Tibial nerve (tissue), 4 donors: ENCODE results near the gene BCO1. TPM values are rescaled to one million over a fixed set of nuclear protein-coding genes. Genes with fewer than 3 reads are reported as not detected.

Source experiments
- DNase-seq, 2 donors: peaks; one replicate each; pipeline ENCODE4 v3.0.0-alpha.2; 2019; ENCODE audit warnings: low spot score in 2 of 2
- H3K27ac ChIP-seq, 4 donors: fragments of 200-600 bp; sonication (generic) in 3 of 4; one replicate each; pipeline ENCODE4 v1.5.1; 2017 to 2019; ENCODE audit warnings: mild to moderate bottlenecking in 1 of 4
- H3K27me3 ChIP-seq, 2 donors: fragments of 200-600 bp; sonication (generic) in 1 of 2; one replicate each; pipeline versions ENCODE4 v1.5.1 to v1.6.0; 2017 to 2019
- H3K36me3 ChIP-seq, 3 donors: fragments of 200-600 bp; sonication (generic); one replicate each; pipeline ENCODE4 v1.5.1; 2018 to 2019
- H3K4me1 ChIP-seq, 4 donors: fragments of 200-600 bp; sonication (generic) in 3 of 4; one replicate each; pipeline ENCODE4 v1.5.1; 2017 to 2019
- H3K4me3 ChIP-seq, 4 donors: fragments of 200-600 bp; sonication (generic) in 3 of 4; one replicate each; pipeline ENCODE4 v1.5.1; 2017 to 2019; ENCODE audit warnings: mild to moderate bottlenecking in 1 of 4, moderate library complexity in 1 of 4
- H3K9me3 ChIP-seq, 4 donors: fragments of 200-600 bp; sonication (generic) in 3 of 4; one replicate each; pipeline ENCODE4 v1.5.1; 2017 to 2019
- EP300 ChIP-seq, 2 donors: sonication (generic); formaldehyde crosslinking; IDR thresholded peaks; one replicate each; pipeline ENCODE4 v1.6.1; 2017; ENCODE audit warnings: antibody characterized with exemption in 2 of 2, mild to moderate bottlenecking in 1 of 2
- POLR2A ChIP-seq, 2 donors: fragments of 450-650 bp; IDR thresholded peaks; one replicate each; pipeline ENCODE4 v1.6.1; 2017; ENCODE audit warnings: antibody characterized with exemption in 2 of 2, mild to moderate bottlenecking in 2 of 2, moderate library complexity in 2 of 2
- WGBS, 2 donors: methylation state at CpG; one replicate each; pipeline ENCODE4 v1.1.5; 2018; 5-methylcytosine and 5-hydroxymethylcytosine counted together
- total RNA-seq, 4 donors: library from RNA; depleted of rRNA; stranded (reverse); fragments of >200 nt; gene quantifications; one replicate each; pipeline ENCODE4 v1.1.0, GENCODE V29; 2016
- TF ChIP-seq, protein P1 (sequence below), 5 experiments: fragments of 200-600 bp in 3 of 5; fragments of 450-650 bp in 2 of 5; sonication (generic) in 3 of 5; IDR thresholded peaks; one replicate each; pipeline ENCODE4 v1.5.1; 2016 to 2019; ENCODE audit warnings: antibody characterized with exemption in 5 of 5, mild to moderate bottlenecking in 3 of 5, moderate library complexity in 2 of 5

The BCO1 gene
- total RNA-seq, result not detected

- peak in 1 of 2 donors; percentile 14 for DNase-seq
- TF ChIP-seq, protein P1, sequence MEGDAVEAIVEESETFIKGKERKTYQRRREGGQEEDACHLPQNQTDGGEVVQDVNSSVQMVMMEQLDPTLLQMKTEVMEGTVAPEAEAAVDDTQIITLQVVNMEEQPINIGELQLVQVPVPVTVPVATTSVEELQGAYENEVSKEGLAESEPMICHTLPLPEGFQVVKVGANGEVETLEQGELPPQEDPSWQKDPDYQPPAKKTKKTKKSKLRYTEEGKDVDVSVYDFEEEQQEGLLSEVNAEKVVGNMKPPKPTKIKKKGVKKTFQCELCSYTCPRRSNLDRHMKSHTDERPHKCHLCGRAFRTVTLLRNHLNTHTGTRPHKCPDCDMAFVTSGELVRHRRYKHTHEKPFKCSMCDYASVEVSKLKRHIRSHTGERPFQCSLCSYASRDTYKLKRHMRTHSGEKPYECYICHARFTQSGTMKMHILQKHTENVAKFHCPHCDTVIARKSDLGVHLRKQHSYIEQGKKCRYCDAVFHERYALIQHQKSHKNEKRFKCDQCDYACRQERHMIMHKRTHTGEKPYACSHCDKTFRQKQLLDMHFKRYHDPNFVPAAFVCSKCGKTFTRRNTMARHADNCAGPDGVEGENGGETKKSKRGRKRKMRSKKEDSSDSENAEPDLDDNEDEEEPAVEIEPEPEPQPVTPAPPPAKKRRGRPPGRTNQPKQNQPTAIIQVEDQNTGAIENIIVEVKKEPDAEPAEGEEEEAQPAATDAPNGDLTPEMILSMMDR (IDR thresholded peaks at IDR 0.05), result no peak
- TF ChIP-seq POLR2A (IDR thresholded peaks at IDR 0.05), result no peak
- TF ChIP-seq EP300 (IDR thresholded peaks at IDR 0.05), result no peak
- WGBS, 2 donors, result 9 to 11% methylated on average over 10 of the region's 10 CpGs
Measured at GRCh38 chr16:81238296-81239011, at the start of gene BCO1. TSS of gene BCO1 (plus strand) at chr16:81238689. CDS start at chr16:81238909, 220 bp downstream.

GRCh38 chr16:81189100-81189664 lies 49.3 kb upstream of the BCO1 start:
- peak overlapping the region in 3 of 4 donors; percentile 23 to 64 (median 54) for H3K27ac ChIP-seq
- no peak overlapping the region for H3K4me3 ChIP-seq
- H3K9me3 ChIP-seq, result no peaks in the 10 kb centered on the region
- 33 to 36% methylated on average over 15 of the region's 15 CpGs for WGBS, 2 donors
- no peaks in the 10 kb centered on the region for H3K36me3 ChIP-seq
- H3K27me3 ChIP-seq, result no peaks in the 10 kb centered on the region
- DNase-seq, result peak; percentile 82 to 85
- H3K4me1 ChIP-seq, result peaks cover 0 to 19% (median 1%) of the 10 kb centered on the region in 4 donors
- TF ChIP-seq EP300 (IDR thresholded peaks at IDR 0.05) (peak in 1 of 2 donors; percentile 65), POLR2A (IDR thresholded peaks at IDR 0.05) (no peak)
- TF ChIP-seq, protein P1 (IDR thresholded peaks at IDR 0.05), result no peak

More at GRCh38 chr16:81238296-81239011, at the start of gene BCO1:
- Histone ChIP-seq H3K4me1 (peaks cover 0 to 8% (median 0%) of the 10 kb centered on the region in 4 donors), H3K36me3 (no peaks in the 10 kb centered on the region), H3K27me3 (no peaks in the 10 kb centered on the region), H3K27ac (peak within 1 kb of the TSS in 3 of 4 donors; percentile 42 to 53 (median 50)), H3K9me3 (no peaks in the 10 kb centered on the region), H3K4me3 (peak within 1 kb of the TSS in 3 of 4 donors; percentile 32 to 36 (median 33))

GRCh38 chr16:81190667-81191066 lies 47.8 kb upstream of the BCO1 start:
- peaks cover 0 to 5% of the 10 kb centered on the region in 2 donors for H3K27me3 ChIP-seq
- H3K4me3 ChIP-seq, result no peak overlapping the region
- peaks cover 0 to 19% (median 1%) of the 10 kb centered on the region in 4 donors for H3K4me1 ChIP-seq
- no peaks in the 10 kb centered on the region for H3K36me3 ChIP-seq
- H3K9me3 ChIP-seq, result no peaks in the 10 kb centered on the region
- H3K27ac ChIP-seq, result peak overlapping the region in 1 of 4 donors; percentile 64
- TF ChIP-seq POLR2A (IDR thresholded peaks at IDR 0.05), result no peak
- TF ChIP-seq EP300 (IDR thresholded peaks at IDR 0.05), result no peak
- TF ChIP-seq, protein P1 (IDR thresholded peaks at IDR 0.05), result no peak
- no peak for DNase-seq
- WGBS, 2 donors, result 43 to 50% methylated on average over 3 of the region's 3 CpGs

- no peak for TF ChIP-seq EP300 (IDR thresholded peaks at IDR 0.05)
- no peak for TF ChIP-seq POLR2A (IDR thresholded peaks at IDR 0.05)
- TF ChIP-seq, protein P1 (IDR thresholded peaks at IDR 0.05), result no peak
- no peak for DNase-seq
- H3K9me3 ChIP-seq, result no peaks in the 10 kb centered on the region
- H3K4me3 ChIP-seq, result no peak overlapping the region
- no peaks in the 10 kb centered on the region for H3K4me1 ChIP-seq
- H3K27me3 ChIP-seq, result peaks cover 0 to 7% of the 10 kb centered on the region in 2 donors
- H3K36me3 ChIP-seq, result no peaks in the 10 kb centered on the region
- 61 to 66% methylated on average over 13 of the region's 13 CpGs for WGBS, 2 donors
- no peak overlapping the region for H3K27ac ChIP-seq
Measured at GRCh38 chr16:81195885-81196534, 42.5 kb upstream of the BCO1 start.
